Hematopoietic multipotent progenitor cell (in vitro differentiated cells): Measurements from ENCODE around the gene CD82. TPM values are rescaled to one million over a fixed set of nuclear protein-coding genes. Genes with fewer than 3 reads are reported as not detected.
A peak's percentile ranks its signal among the peaks of the same experiment; 100 is the strongest.

Experiments
- DNase-seq, 3 donors: peaks; one replicate each; pipeline ENCODE4 v3.0.0-alpha.2; 2011 to 2015; ENCODE audit warnings: low read depth in 2 of 3, low spot score in 2 of 3
- total RNA-seq: library from RNA; depleted of rRNA; stranded (reverse); fragments of >200 nt; gene quantifications from one replicate; pipeline ENCODE4 v1.2.3, GENCODE V29; 2012

CD82 gene
- total RNA-seq, result 326 TPM

GRCh38 chr11:44565211-44565952 is at the start of gene CD82:
Gene CD82, plus strand, starts transcription at chr11:44565663. Its CDS starts 29,000 bp downstream, at chr11:44594663.
- DNase-seq, result peak; percentile 89 to 99 (median 98)

DNA sequence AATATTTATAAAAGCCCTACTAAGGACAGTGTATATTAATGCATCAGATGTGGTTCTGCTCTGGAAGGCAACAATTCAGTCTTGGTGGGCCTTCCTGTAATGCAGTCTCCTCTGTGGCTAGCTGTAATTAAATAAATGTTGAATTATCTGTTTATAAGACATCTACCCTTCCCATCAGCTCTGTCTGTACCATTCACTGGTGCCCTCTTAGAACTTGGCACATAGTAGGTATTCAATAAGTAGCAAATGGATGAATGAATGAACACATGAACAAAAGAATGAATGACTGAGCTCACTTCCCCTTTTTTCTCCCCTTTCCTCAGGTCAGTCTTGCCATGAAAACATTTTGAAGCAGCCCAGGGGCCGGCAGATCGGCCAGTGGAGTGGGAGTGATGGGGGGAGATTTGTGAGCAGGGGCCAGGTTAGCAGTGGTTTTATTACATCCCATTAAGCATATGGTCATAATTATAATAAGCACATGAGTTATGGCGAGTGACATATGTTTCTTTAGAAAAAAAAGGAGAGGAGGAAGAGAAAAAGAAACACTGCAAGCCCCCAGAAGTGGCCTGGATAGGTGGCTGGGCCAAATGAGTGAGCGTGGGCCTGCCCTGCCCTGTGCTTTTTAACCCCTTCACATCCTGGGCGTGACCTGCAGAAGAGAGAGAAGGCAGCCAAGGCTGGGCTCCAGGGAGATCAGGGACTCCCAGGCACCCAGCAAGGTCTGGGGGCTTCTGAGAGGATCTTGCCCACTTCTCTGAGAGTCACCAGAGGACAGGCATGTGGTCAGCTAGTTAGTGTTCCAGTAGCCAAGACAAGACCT is 48.6 kb upstream of the CD82 start:
- no peak for DNase-seq

DNA sequence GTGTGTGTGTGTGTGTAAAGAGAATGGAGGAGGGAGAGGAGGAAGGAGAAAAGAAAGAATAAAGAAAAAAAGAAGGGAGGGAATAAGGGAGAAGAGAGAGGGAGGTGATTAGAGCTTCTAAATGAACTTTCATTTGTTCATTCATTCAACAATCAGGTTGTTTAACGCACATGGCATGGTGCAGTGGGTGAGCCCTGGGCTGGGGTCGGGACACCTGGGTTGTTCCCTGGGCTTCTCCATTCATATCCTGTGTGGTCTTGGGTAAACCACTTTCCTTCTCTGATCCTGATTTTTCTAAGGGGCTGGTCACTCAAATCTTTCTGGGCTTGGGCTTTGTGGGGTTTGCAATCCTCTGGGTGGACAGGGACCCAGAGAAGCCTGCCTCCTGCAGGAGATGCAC is 47.9 kb upstream of the CD82 start:
- DNase-seq, result no peak

DNA sequence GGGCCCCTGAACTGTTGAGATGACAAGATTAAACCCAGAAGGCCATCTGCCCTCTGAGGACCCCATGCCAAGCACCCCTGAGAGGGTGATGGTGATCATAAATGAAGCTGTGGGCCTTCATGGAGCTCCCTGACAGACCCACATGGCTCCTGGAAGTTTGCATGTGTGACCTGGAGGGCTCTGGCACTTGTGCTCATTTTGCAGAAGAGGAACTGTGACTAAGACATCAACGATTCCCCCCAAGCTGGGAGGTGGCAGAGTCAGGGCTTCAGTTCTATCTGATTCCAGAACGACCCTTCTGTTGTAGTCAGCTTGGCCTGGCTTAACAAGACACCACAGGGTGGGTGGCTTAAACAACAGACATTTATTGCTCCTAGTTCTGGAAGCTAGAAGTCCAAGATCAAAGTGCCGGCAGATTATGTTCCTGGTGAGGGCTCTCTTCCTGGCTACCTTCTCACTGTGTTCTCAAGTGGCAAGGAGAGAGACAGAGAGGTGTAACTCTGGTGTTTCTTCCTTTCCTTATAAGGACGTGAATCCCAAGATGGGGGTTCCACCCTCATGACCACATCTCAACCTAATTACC is 46.4 kb upstream of the CD82 start:
- no peak for DNase-seq

GRCh38 chr11:44519989-44520737 is 45.3 kb upstream of the CD82 start:
- no peak for DNase-seq

GRCh38 chr11:44521148-44521547 is 44.3 kb upstream of the CD82 start:
- no peak for DNase-seq

DNA sequence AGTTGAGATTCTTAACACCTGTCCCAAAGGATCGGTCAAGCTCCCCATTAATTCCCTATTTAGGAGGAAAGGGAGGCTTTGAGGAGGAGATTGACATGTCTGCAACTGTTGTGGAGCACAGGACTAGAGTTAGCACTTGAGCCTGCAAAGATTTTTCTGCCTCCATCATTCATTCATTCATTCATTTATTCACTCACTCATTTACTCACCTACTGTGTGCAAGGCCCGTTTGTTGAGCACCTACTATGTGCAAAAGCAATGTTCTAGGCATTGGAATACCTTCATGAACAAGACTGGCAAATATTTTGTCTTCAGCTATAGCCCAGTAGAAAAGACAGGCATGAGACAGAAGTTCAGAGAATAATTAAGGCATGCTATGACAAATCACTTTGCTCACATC is 43.2 kb upstream of the CD82 start:
- DNase-seq, result no peak

DNA sequence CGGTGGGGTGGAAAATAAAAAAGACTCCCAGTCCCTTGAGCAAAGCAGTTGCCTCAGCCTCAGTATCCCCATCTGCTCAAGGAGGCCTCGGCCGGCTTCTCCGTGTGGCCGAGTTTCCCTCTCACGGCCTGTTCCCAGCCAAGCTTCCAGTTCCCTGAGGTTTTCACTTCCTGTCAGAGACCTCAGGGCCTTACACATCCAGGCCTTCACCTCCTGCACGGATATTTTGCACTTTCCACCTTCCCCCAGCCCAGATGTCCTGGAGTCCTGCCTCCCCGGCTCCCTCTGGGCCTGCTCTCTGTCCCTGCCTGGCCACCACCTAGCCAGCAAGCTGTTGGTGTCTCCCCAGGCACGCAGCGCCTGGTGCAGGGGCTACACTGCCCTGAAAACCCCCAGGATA is 41.1 kb upstream of the CD82 start:
- DNase-seq, result no peak

DNA sequence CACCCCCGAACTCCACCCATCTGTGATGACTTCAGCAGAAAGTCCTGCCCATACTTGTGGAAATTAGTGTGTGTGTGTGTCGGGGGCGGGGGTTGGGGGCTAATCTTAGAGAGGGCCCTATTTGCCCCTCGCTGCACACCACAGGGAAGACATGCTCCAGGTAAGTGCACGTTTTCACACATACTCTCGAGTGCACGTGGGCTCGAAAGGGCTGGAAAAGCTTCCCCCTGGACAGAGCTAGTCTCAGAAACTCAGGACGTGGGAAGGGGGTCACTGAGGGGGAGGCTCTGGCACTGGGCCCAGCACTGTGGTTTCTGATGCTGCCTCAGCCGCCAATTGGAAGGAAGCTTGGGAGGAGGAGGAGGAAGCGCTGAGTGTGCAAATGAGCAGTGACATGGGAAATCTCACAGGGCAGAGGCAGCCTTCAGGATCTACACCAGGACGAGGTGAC is 40.7 kb upstream of the CD82 start:
- DNase-seq, result peak in 1 of 3 donors; percentile 13

- DNase-seq, result no peak
Observed at GRCh38 chr11:44525473-44526252, 39.8 kb upstream of the CD82 start.

DNA sequence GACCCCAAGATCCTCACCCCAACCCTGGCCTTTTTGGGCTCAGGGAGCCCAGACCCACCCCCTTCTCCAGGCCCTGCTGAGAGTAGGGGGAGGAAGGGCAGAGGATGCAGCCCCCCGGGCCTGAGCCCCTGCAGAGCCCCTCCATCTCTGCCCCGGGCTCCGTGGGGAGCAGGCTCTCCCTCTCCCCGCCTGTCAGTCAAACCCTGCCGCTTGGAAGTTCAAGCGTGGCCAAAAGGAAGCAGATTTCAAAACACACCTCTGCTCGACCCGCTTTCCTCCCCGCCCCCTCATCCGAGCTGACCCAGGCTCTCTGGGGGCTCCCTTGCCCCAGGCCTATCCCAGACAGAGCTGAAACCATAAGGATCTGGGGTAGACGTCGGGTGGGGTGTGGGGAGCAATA is 39.0 kb upstream of the CD82 start:
- no peak for DNase-seq

- no peak for DNase-seq
Observed at GRCh38 chr11:44527476-44527875, 38.0 kb upstream of the CD82 start.

DNA sequence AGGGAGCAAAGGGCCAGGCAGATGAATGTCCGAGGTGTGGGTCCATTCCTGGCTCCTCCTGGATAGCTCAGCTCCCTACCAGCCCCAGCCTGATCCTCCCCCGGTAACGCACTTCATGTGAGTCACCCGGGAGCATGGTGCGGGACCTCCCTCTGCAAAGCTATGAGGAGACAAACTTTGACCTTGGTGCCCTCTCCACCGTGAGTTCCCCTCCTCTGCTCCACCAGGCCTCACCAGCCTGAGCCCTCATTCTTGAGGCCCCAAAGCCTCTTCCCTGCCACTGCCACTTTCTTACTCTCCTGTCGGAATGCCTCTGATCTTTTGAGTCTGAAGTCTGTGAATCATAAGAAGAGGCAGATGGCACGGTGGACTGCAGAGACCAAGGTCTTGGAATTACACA is 37.4 kb upstream of the CD82 start:
- DNase-seq, result no peak

DNA sequence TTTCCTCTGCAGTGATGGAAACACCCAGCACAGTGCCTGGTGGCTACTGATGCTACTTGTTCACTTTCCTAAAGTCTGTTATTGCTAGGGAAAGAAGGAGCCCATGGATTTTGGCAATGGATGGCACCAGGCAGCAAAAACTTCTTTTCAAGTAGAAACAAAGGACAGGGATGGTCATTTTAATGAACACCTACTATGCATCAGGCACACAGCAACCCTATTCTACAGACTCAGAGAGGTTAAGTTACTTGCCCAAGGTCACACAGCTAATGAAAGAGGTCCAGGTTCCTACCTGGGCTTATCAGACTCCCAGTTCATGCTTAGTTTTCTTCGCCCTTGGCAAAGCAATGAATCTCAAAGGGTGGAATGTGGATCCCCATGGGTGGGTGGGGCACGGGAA is 36.9 kb upstream of the CD82 start:
- no peak for DNase-seq

DNA sequence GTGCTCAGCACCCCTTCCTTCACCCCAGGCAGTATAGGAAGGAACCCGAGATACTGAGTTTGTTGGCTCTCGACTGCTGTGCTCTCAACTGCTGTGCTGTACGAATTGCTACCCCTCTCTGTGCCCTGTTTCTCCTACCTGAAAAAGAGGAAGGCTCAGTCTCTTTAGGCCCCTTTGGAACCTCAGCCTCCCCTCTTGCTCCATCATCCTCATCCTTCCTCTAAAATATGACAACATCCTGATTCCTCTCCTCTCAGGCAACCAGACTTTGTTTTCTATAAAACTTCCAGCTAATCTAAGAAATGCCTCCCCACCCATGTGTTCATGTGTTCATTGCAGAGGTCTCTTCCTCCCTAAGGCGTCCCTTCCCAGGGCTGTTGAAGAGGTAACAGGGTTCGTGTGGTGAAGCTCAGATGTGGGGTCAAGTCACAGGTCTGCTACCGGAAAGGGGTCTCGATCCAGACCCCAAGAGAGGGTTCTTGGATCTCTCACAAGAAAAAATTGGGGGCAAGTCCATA is 35.5 kb upstream of the CD82 start:
- DNase-seq, result no peak

- peak in 1 of 3 donors; percentile 14 for DNase-seq
Observed at GRCh38 chr11:44530413-44531115, 34.9 kb upstream of the CD82 start.

DNA sequence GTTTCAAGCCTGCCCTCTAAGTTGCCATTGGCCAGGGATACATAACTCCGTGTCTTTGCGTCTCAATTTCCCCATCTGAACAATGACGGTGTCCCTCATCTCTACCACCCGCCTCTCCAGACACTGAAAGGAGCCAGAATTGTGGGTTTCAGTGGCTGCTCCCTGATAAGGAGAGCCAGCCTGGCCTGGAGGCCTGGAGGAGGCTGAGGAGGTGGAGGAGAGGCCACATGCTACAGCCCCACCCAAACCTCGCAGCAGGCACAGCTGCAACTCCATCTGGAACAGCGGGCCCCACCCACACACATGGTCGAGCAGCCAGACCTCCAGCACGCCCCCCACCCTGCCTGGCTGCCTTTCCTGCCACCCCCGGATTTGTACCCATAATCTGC is 34.4 kb upstream of the CD82 start:
- no peak for DNase-seq

DNA sequence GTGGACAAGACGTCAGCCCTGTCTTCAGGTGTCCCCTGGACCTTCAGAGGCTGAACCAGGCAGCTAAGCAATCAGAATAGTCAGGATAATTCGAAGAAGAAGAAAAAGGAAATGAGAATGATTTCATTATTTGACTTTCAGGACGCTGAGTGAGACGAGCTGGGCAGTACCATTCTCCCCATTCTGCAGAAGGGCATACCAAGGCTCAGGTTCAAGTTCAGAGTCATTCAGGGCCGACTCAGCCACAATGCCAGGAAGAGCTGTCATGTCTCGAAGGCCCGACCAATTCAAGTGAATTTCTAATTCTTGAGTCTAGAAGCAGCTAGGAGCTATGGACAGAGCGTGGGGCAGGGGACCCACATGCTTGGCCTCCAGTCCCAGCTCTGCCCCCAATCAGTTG is 33.8 kb upstream of the CD82 start:
- no peak for DNase-seq

- DNase-seq, result no peak
Observed at GRCh38 chr11:44532809-44533208, 32.7 kb upstream of the CD82 start.
